Esophagus muscularis mucosa (tissue), 3 donors: ENCODE data around the gene MT1X.

ENCODE experiments used
- POLR2A ChIP-seq: fragments of 450-650 bp; IDR thresholded peaks from one replicate; pipeline ENCODE4 v1.6.1; 2017; ENCODE audit warnings: antibody characterized with exemption, moderate library complexity, mild to moderate bottlenecking, low read depth
- POLR2AphosphoS5 ChIP-seq, 2 donors: sonication (generic); formaldehyde crosslinking; IDR thresholded peaks; one replicate each; pipeline ENCODE4 v1.6.1; 2017; ENCODE audit warnings: antibody characterized with exemption in 2 of 2
- TF ChIP-seq, protein P1 (sequence below), 3 experiments: fragments of 200-600 bp in 2 of 3; fragments of 450-650 bp in 1 of 3; sonication (generic) in 2 of 3; IDR thresholded peaks; one replicate each; pipeline ENCODE4 v1.5.1; 2017 to 2019; ENCODE audit warnings: antibody characterized with exemption in 3 of 3, mild to moderate bottlenecking in 2 of 3, moderate library complexity in 1 of 3

DNA sequence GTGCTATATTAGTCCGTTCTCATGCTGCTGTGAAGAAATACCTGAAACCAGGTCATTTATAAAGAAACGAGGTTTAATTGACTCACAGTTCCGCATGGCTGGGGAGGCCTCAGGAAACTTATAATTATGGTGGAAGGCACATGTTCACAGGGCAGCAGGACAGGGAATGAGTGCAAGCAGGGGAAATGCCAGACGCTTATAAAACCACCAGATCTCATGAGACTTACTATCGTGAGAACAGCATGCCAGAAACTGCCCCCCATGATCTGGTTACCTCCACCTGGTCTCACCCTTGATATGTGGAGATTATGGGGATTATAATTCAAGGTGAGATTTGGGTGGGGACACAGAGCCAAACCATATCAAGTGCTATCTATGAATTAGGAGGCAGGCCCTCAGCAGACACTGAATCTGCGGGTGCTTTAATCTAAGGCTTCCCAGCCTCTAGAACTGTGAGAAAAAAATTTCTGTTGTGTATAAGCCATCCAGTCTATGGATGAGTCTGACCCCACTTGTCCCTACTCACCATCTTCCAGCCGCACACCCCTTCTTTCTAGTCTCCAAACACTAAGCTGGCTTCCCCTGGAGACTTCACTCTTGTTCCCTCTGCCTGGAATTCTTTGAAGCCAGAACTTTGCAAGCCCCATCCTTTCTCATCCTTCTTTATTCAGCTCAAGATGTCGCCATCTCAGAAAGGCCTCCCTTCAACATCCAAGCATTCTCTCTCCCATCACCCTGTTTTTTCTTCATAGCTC lies 46.9 kb downstream of the MT1X start:
- TF ChIP-seq, protein P1, sequence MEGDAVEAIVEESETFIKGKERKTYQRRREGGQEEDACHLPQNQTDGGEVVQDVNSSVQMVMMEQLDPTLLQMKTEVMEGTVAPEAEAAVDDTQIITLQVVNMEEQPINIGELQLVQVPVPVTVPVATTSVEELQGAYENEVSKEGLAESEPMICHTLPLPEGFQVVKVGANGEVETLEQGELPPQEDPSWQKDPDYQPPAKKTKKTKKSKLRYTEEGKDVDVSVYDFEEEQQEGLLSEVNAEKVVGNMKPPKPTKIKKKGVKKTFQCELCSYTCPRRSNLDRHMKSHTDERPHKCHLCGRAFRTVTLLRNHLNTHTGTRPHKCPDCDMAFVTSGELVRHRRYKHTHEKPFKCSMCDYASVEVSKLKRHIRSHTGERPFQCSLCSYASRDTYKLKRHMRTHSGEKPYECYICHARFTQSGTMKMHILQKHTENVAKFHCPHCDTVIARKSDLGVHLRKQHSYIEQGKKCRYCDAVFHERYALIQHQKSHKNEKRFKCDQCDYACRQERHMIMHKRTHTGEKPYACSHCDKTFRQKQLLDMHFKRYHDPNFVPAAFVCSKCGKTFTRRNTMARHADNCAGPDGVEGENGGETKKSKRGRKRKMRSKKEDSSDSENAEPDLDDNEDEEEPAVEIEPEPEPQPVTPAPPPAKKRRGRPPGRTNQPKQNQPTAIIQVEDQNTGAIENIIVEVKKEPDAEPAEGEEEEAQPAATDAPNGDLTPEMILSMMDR (IDR thresholded peaks at IDR 0.05): no peak
- TF ChIP-seq POLR2AphosphoS5 (IDR thresholded peaks at IDR 0.05) (no peak), POLR2A (no peak)
